PC-9 (cell line): Measurements from ENCODE around the gene MYLK3.

Experiments
- EZH2 ChIP-seq: fragments of 200-600 bp; sonication (generic); IDR thresholded peaks from 2 replicates; pipeline ENCODE4 v1.8.0; 2017; ENCODE audit warnings: antibody characterized with exemption, low read depth
- TF ChIP-seq, protein P1 (sequence below): fragments of 200-600 bp; sonication (generic); conservative IDR thresholded peaks from 2 replicates; pipeline ENCODE4 v1.6.1; 2017; ENCODE audit warnings: mixed run types, antibody characterized with exemption, mild to moderate bottlenecking, moderate library complexity

DNA sequence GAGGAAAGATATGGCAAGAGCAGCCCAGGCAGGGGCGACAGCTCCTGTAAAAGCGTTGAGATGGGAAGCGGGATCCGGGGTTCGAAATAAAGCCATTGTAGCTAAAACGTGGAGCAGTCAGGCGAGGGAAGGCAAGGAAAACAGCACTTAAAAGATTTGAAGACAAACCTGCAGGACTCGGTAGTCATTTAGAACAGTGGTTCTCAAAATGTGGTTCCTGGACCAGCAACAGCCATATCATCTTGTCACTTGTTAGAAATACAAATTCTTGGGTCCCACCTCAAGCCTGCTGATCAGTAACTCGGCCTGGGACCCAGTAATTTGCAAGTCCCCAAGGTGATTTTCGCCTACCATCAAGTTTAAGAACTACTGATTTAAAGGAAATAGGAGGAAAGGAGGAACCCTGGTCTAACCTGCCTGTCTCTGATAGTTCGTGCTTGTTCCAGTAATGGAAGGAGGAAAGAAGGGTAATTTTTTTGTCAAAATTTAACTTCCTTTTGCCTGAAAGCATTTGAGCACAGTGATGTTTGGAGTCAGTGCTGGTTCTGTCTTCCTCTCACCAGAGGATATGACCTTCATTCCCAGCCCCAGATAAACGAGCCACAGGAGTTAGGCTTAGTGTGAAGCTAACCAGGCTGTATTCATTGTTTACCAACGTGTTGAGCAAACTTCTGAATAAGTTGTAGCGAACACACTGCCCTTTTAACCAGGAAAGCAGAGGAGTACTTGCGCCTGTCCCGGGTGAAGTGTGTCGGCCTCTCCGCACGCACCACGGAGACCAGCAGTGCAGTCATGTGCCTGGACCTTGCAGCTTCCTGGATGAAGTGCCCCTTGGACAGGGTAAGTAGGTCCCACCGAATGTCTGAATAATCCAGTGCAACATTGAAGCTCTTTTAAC, 57.6 kb downstream of the MYLK3 start:
- TF ChIP-seq, protein P1, sequence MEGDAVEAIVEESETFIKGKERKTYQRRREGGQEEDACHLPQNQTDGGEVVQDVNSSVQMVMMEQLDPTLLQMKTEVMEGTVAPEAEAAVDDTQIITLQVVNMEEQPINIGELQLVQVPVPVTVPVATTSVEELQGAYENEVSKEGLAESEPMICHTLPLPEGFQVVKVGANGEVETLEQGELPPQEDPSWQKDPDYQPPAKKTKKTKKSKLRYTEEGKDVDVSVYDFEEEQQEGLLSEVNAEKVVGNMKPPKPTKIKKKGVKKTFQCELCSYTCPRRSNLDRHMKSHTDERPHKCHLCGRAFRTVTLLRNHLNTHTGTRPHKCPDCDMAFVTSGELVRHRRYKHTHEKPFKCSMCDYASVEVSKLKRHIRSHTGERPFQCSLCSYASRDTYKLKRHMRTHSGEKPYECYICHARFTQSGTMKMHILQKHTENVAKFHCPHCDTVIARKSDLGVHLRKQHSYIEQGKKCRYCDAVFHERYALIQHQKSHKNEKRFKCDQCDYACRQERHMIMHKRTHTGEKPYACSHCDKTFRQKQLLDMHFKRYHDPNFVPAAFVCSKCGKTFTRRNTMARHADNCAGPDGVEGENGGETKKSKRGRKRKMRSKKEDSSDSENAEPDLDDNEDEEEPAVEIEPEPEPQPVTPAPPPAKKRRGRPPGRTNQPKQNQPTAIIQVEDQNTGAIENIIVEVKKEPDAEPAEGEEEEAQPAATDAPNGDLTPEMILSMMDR, result peak; percentile 27; the same call in 1 of the 2 replicates
- no peak for TF ChIP-seq EZH2
